ENCODE results near the gene LRIG2. TPM values are rescaled to one million over a fixed set of nuclear protein-coding genes. Genes with fewer than 3 reads are reported as not detected.
"Not testable (repeated sequence)": the region's sequence is repeated elsewhere in the genome, so short reads cannot be mapped to it uniquely, and the experiment has no call there.

Gene LRIG2
- total RNA-seq, 2 experiments from 2014 or later = 12.9 to 15.8 TPM

- no peak overlapping the region for H3K4me3 ChIP-seq (ENCODE audit: low read length)
- Mint-ChIP-seq H3K4me1 (ENCODE audit: low read depth) (peaks cover 40% of the 10 kb centered on the region), H3K27me3 (no peaks in the 10 kb centered on the region), H3K36me3 (ENCODE audit: low read depth) (no peaks in the 10 kb centered on the region), H3K4me3 (no peak overlapping the region), H3K9me3 (no peaks in the 10 kb centered on the region), H3K27ac (peak overlapping the region; percentile 1)
- ChIA-PET CTCF (interaction anchor here (0.7 kb wide), 1 partner anchor 14 kb away, joined by 4 read pairs; no protein-coding TSS in a partner anchor), POLR2A (no interaction called here)
- H3K4me1 ChIP-seq (ENCODE audit: insufficient read depth, low read length) = peaks cover 19% of the 10 kb centered on the region
- no peak overlapping the region for H3K27ac ChIP-seq (ENCODE audit: low read depth in 1 of 2, low read length in 2 of 2)
- no peaks in the 10 kb centered on the region for H3K36me3 ChIP-seq (ENCODE audit: insufficient read depth, low read length)
- TF ChIP-seq CTCF (IDR thresholded peaks at IDR 0.05) = no peak
- DNase-seq (no peak), ATAC-seq (ENCODE audit: poor library complexity) (no peak)
- no peaks in the 10 kb centered on the region for H3K9me3 ChIP-seq (ENCODE audit: control insufficient read depth in 1 of 2, insufficient read depth in 1 of 2, low read length in 2 of 2)
- no peaks in the 10 kb centered on the region for H3K27me3 ChIP-seq (ENCODE audit: control insufficient read depth in 1 of 2, insufficient read depth in 2 of 2, low read length in 2 of 2)
- intact Hi-C loops (cut with DNase I, micrococcal nuclease) = loop anchor here in 1 of 2 experiments (10.0 kb wide), 1 partner anchor 1128 kb away; no protein-coding TSS in a partner anchor
These were observed 74.2 kb downstream of the LRIG2 start for GRCh38 chr1:113147073-113147625.

- DNase-seq = no peak
- Histone ChIP-seq H3K9me3 (ENCODE audit: control insufficient read depth in 1 of 2, insufficient read depth in 1 of 2, low read length in 2 of 2) (no peaks in the 10 kb centered on the region), H3K27me3 (ENCODE audit: control insufficient read depth in 1 of 2, insufficient read depth in 2 of 2, low read length in 2 of 2) (no peaks in the 10 kb centered on the region), H3K36me3 (ENCODE audit: insufficient read depth, low read length) (no peaks in the 10 kb centered on the region), H3K4me1 (ENCODE audit: insufficient read depth, low read length) (peaks cover 16% of the 10 kb centered on the region), H3K27ac (ENCODE audit: low read depth in 1 of 2, low read length in 2 of 2) (no peak overlapping the region), H3K4me3 (ENCODE audit: low read length) (no peak overlapping the region)
- intact Hi-C loops (cut with DNase I, micrococcal nuclease) = loop anchor here in 1 of 2 experiments (10.0 kb wide), 1 partner anchor 1127 kb away; no protein-coding TSS in a partner anchor
- H3K27ac Mint-ChIP-seq = no peak overlapping the region
- no peak for ATAC-seq (ENCODE audit: poor library complexity)
- no peaks in the 10 kb centered on the region for H3K27me3 Mint-ChIP-seq
- ChIA-PET POLR2A (no interaction called here), CTCF (no interaction called here)
- TF ChIP-seq CTCF (IDR thresholded peaks at IDR 0.05) = no peak
- H3K4me3 Mint-ChIP-seq = no peak overlapping the region
- H3K9me3 Mint-ChIP-seq = no peaks in the 10 kb centered on the region
- H3K36me3 Mint-ChIP-seq (ENCODE audit: low read depth) = no peaks in the 10 kb centered on the region
- peaks cover 34% of the 10 kb centered on the region for H3K4me1 Mint-ChIP-seq (ENCODE audit: low read depth)
These were observed 74.8 kb downstream of the LRIG2 start for GRCh38 chr1:113147826-113148225.

GRCh38 chr1:113150494-113150893 lies 77.5 kb downstream of the LRIG2 start:
- H3K27me3 Mint-ChIP-seq; H3K4me3 ChIP-seq (ENCODE audit: low read length); DNase-seq; H3K27me3 ChIP-seq (ENCODE audit: control insufficient read depth in 1 of 2, insufficient read depth in 2 of 2, low read length in 2 of 2); H3K9me3 Mint-ChIP-seq; H3K4me3 Mint-ChIP-seq; CTCF ChIA-PET; ATAC-seq (ENCODE audit: poor library complexity); H3K27ac Mint-ChIP-seq; H3K36me3 ChIP-seq (ENCODE audit: insufficient read depth, low read length); H3K36me3 Mint-ChIP-seq (ENCODE audit: low read depth); H3K9me3 ChIP-seq (ENCODE audit: control insufficient read depth in 1 of 2, insufficient read depth in 1 of 2, low read length in 2 of 2); H3K27ac ChIP-seq (ENCODE audit: low read depth in 1 of 2, low read length in 2 of 2); POLR2A ChIA-PET; intact Hi-C loops (cut with DNase I, micrococcal nuclease): not testable (repeated sequence)
- peaks cover 16% of the 10 kb centered on the region for H3K4me1 ChIP-seq (ENCODE audit: insufficient read depth, low read length)
- peaks cover 27% of the 10 kb centered on the region for H3K4me1 Mint-ChIP-seq (ENCODE audit: low read depth)

Measured in CD4-positive, alpha-beta T cell (primary cell).